HG03442 (cell line): ENCODE data around the gene TNFSF4.
"Not testable (repeated sequence)": the region's sequence is repeated elsewhere in the genome, so short reads cannot be mapped to it uniquely, and the experiment has no call there.

ENCODE experiments used
- ATAC-seq: cut with Tn5 transposase; IDR thresholded peaks from one replicate; pipeline ENCODE4 v1.9.1; 2021; ENCODE audit warnings: mild to moderate bottlenecking, moderate library complexity; ENCODE audit not compliant: unreplicated experiment

Gene TNFSF4

GRCh38 chr1:173168941-173169340, 38.2 kb downstream of the TNFSF4 start:
- no peak for ATAC-seq

GRCh38 chr1:173164686-173165085, 42.4 kb downstream of the TNFSF4 start:
- no peak for ATAC-seq

GRCh38 chr1:173164178-173164577, 43.0 kb downstream of the TNFSF4 start:
- no peak for ATAC-seq

GRCh38 chr1:173163222-173163621, 43.9 kb downstream of the TNFSF4 start:
- no peak for ATAC-seq

GRCh38 chr1:173162601-173163000, 44.5 kb downstream of the TNFSF4 start:
- ATAC-seq, result no peak

- no peak for ATAC-seq
These were observed 45.5 kb downstream of the TNFSF4 start for GRCh38 chr1:173161510-173162221.

GRCh38 chr1:173153964-173154363, 53.2 kb downstream of the TNFSF4 start:
- ATAC-seq, result not testable (repeated sequence)

- ATAC-seq, result no peak
These were observed 53.6 kb downstream of the TNFSF4 start for GRCh38 chr1:173153503-173153902.

- no peak for ATAC-seq
These were observed 54.5 kb downstream of the TNFSF4 start for GRCh38 chr1:173152598-173152997.

- ATAC-seq, result no peak
These were observed 56.3 kb downstream of the TNFSF4 start for GRCh38 chr1:173150795-173151194.

- no peak for ATAC-seq
These were observed 57.2 kb downstream of the TNFSF4 start for GRCh38 chr1:173149887-173150286.

GRCh38 chr1:173148971-173149370, 58.2 kb downstream of the TNFSF4 start:
- no peak for ATAC-seq

GRCh38 chr1:173148545-173148944, 58.6 kb downstream of the TNFSF4 start:
- no peak for ATAC-seq

GRCh38 chr1:173140733-173141132, 66.4 kb downstream of the TNFSF4 start:
- ATAC-seq, result no peak

- no peak for ATAC-seq
These were observed 67.4 kb downstream of the TNFSF4 start for GRCh38 chr1:173139706-173140105.

- ATAC-seq, result no peak
These were observed 69.9 kb downstream of the TNFSF4 start for GRCh38 chr1:173137107-173137706.

GRCh38 chr1:173134800-173135199, 72.3 kb downstream of the TNFSF4 start:
- ATAC-seq, result no peak

- ATAC-seq, result no peak
These were observed 73.1 kb downstream of the TNFSF4 start for GRCh38 chr1:173134029-173134428.
